GM21529 (cell line): ENCODE results near the gene NOS2.
"Not testable (repeated sequence)": the region's sequence is repeated elsewhere in the genome, so short reads cannot be mapped to it uniquely, and the experiment has no call there.

Source experiments
- ATAC-seq: cut with Tn5 transposase; IDR thresholded peaks from one replicate; pipeline ENCODE4 v1.9.1; 2021; ENCODE audit not compliant: unreplicated experiment

NOS2 gene

GRCh38 chr17:27792095-27792494, 8.2 kb downstream of the NOS2 start:
- no peak for ATAC-seq

- no peak for ATAC-seq
Measured at GRCh38 chr17:27788919-27789318, 11.4 kb downstream of the NOS2 start.

- no peak for ATAC-seq
Measured at GRCh38 chr17:27783440-27784350, 16.6 kb downstream of the NOS2 start.

GRCh38 chr17:27782791-27783206, 17.5 kb downstream of the NOS2 start:
- no peak for ATAC-seq

- no peak for ATAC-seq
Measured at GRCh38 chr17:27780828-27781404, 19.4 kb downstream of the NOS2 start.

- no peak for ATAC-seq
Measured at GRCh38 chr17:27780092-27780827, 20.1 kb downstream of the NOS2 start.

GRCh38 chr17:27778183-27778582, 22.1 kb downstream of the NOS2 start:
- no peak for ATAC-seq

GRCh38 chr17:27776882-27777624, 23.3 kb downstream of the NOS2 start:
- ATAC-seq, result no peak

- no peak for ATAC-seq
Measured at GRCh38 chr17:27771586-27771985, 28.7 kb downstream of the NOS2 start.

- ATAC-seq, result no peak
Measured at GRCh38 chr17:27770877-27771276, 29.5 kb downstream of the NOS2 start.

- no peak for ATAC-seq
Measured at GRCh38 chr17:27768858-27769410, 31.4 kb downstream of the NOS2 start.

GRCh38 chr17:27766438-27766837, 33.9 kb downstream of the NOS2 start:
- no peak for ATAC-seq

GRCh38 chr17:27765353-27765752, 35.0 kb downstream of the NOS2 start:
- ATAC-seq, result no peak

- ATAC-seq, result no peak
Measured at GRCh38 chr17:27764589-27764988, 35.7 kb downstream of the NOS2 start.

GRCh38 chr17:27762527-27763305, 37.6 kb downstream of the NOS2 start:
- no peak for ATAC-seq

- not testable (repeated sequence) for ATAC-seq
Measured at GRCh38 chr17:27760931-27761330, 39.4 kb downstream of the NOS2 start.

- no peak for ATAC-seq
Measured at GRCh38 chr17:27760069-27760885, 40.1 kb downstream of the NOS2 start.

- ATAC-seq, result no peak
Measured at GRCh38 chr17:27759528-27759927, 40.8 kb downstream of the NOS2 start.
